T-helper 2 cell treated with Interferon-gamma antibody and Interleukin-4, amounts not matched to agents 5 μg/mL and 100 μg/mL, for 36 hours (primary cell): ENCODE results near the gene KIF27.
A peak's percentile ranks its signal among the peaks of the same experiment; 100 is the strongest.
"Not testable (repeated sequence)": the region's sequence is repeated elsewhere in the genome, so short reads cannot be mapped to it uniquely, and the experiment has no call there.

Experiments used
- DNase-seq: peaks from one replicate; pipeline ENCODE4 v3.0.0; 2021; ENCODE audit warnings: low spot score
- H3K27ac Mint-ChIP-seq: one replicate; pipeline ENCODE4 v1.8.0; 2021; ENCODE audit warnings: mild to moderate bottlenecking, mixed read lengths
- H3K27me3 Mint-ChIP-seq: one replicate; pipeline ENCODE4 v1.8.0; 2021; ENCODE audit warnings: low read depth, mixed read lengths
- H3K36me3 Mint-ChIP-seq: one replicate; pipeline ENCODE4 v1.8.0; 2021; ENCODE audit warnings: low read depth, mixed read lengths
- H3K4me1 Mint-ChIP-seq: one replicate; pipeline ENCODE4 v1.8.0; 2021; ENCODE audit warnings: low read depth, mixed read lengths
- H3K4me3 Mint-ChIP-seq: one replicate; pipeline ENCODE4 v1.8.0; 2022; ENCODE audit warnings: mild to moderate bottlenecking, moderate library complexity, mixed read lengths
- H3K9me3 Mint-ChIP-seq: one replicate; pipeline ENCODE4 v1.8.0; 2021; ENCODE audit warnings: mixed read lengths

The KIF27 gene

DNA sequence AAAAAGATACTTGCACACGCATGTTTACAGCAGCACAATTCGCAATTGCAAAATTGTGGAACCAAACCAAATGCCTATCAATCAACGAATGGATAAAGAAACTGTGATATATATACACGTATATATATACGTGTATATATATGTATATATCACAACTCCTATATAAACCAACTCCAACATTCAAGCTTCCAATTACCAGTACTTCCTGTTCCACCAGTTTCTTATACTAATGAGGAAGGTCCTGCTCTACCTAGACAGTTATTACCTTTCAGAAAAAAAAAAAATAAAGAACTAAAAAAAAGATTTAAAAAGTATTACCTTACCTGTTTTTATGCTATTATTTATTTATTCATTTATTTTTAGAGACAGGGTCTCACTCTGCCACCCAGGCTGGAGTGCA lies 20.6 kb downstream of the KIF27 start:
- H3K4me3 Mint-ChIP-seq, H3K27ac Mint-ChIP-seq, H3K9me3 Mint-ChIP-seq: not testable (repeated sequence)

DNA sequence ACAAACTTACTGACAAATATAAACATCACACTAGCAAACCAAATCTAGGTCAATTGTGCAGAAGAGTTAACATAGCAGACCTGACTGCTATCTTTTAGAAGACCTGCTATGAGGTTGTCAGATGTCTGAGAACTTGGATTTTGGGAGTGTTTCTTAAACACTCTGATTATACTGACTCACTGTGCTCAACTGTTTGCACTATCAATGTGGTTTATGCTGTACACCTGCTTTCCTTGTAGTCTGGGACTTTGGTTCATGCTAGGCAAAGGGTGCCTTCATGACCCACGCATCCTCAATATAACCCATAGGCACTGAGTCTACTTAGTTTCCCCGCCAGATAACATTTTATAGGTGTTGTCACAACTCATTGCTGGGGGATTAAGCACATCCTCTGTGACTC lies 26.9 kb downstream of the KIF27 start:
- H3K36me3 Mint-ChIP-seq, H3K27ac Mint-ChIP-seq, H3K9me3 Mint-ChIP-seq, DNase-seq, H3K4me3 Mint-ChIP-seq, H3K4me1 Mint-ChIP-seq, H3K27me3 Mint-ChIP-seq: not testable (repeated sequence)

More for the DNA sequence above, 20.6 kb downstream of the KIF27 start:
- not testable (repeated sequence) for H3K27me3 Mint-ChIP-seq, DNase-seq, H3K4me1 Mint-ChIP-seq, H3K36me3 Mint-ChIP-seq

DNA sequence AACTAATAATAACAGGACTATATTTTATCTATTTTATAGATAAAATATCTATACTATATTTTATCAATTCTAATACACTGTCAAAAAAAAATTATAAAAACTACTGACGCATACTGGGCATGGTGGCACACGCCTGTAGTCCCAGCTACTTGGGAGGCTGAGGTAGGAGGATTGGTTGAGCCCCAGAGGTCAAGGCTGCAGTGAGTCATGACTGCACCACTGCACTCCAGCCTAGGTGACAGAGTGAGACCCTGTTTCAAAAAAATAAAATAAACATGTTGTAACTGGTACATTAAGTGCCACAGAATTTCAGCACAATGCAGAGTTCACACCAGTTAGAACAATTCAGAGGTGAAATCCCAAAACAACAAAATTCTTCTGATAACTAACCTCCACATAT lies 34.7 kb downstream of the KIF27 start:
- not testable (repeated sequence) for H3K9me3 Mint-ChIP-seq, DNase-seq, H3K27ac Mint-ChIP-seq, H3K4me3 Mint-ChIP-seq, H3K27me3 Mint-ChIP-seq, H3K4me1 Mint-ChIP-seq, H3K36me3 Mint-ChIP-seq

DNA sequence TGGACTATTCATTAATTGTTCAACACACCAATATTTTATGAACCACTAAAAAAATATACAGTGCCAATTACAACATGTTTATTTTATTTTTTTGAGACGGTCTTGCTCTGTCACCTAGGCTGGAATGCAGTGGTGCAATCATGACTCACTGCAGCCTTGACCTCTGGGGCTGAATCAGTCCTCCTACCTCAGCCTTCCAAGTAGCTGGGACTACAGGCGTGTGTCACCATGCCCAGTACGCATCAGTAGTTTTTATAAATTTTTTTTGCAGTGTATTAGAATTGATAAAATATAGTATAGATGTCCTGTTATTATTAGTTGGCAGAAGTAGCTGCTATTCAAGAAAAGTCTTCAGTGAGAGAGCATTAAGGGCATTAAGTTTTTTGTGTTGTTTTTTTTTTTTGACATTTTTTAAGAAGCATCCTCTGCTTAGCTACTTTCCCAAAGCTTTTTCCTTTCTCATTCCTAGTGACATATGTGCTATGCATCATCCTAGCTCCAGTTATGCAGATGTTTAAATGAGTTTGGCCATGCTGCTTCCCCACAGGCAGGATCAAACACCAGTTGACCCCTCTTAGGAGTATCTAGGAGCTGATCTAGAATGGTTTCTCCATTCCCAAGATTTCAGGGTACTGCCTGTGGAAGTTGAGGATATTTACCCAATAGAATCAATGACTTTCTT lies 35.5 kb downstream of the KIF27 start:
- H3K27ac Mint-ChIP-seq, H3K27me3 Mint-ChIP-seq, H3K36me3 Mint-ChIP-seq, H3K4me3 Mint-ChIP-seq, DNase-seq, H3K9me3 Mint-ChIP-seq, H3K4me1 Mint-ChIP-seq: not testable (repeated sequence)

DNA sequence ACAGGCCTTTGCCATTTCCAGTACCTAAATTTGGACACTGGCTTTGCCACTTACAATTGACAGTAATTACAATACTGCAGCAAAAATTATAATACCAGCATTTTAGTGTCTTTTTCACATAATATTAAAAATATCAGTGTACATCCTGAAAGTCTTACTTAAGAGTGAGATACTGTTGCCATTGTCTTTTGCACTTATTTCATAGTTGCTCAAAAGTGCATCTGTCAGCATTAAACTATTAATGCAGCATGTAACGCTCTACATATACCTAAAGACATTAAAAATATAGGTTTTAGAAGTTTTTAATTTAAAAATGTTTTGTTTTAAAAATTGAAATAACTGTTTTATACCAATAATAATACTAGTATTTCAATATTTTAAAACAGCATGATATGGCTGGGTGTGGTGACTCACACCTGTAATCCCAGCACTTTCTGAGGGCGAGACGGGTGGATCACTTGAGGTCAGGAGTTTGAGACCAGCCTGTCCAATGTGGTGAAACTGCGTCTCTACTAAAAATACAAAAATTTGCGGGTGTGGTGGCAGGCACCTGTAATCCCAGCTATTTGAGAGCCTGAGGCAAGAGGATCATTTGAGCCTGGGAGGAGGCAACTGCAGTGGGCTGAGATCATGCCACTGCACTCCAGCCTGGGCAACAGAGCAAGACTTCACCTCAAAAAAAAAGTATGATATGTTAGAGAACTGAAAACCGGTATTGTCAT lies 39.4 kb downstream of the KIF27 start:
- H3K9me3 Mint-ChIP-seq, DNase-seq, H3K4me1 Mint-ChIP-seq, H3K27me3 Mint-ChIP-seq, H3K4me3 Mint-ChIP-seq, H3K36me3 Mint-ChIP-seq, H3K27ac Mint-ChIP-seq: not testable (repeated sequence)

DNA sequence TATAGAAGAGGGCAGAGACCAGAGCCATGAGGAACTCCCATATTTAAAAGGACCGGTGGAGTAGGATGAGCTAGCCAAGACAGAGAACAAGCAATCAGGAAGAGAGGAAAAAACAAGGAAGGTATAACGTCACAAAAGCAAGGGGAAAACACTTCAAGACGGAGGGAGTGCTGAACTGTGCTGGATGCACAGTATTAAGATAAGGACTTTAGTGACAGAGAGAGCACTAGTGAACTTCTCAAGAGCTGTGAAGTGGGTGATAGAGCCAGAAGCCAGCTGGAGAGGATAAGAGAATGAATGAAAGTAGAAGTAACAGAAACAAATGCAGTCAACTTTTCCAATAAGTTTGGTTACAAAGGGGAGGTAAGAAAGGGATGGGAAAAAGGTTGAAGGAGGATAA lies 45.7 kb downstream of the KIF27 start:
- H3K27me3 Mint-ChIP-seq, H3K9me3 Mint-ChIP-seq, H3K4me3 Mint-ChIP-seq, H3K4me1 Mint-ChIP-seq, DNase-seq, H3K36me3 Mint-ChIP-seq, H3K27ac Mint-ChIP-seq: not testable (repeated sequence)

DNA sequence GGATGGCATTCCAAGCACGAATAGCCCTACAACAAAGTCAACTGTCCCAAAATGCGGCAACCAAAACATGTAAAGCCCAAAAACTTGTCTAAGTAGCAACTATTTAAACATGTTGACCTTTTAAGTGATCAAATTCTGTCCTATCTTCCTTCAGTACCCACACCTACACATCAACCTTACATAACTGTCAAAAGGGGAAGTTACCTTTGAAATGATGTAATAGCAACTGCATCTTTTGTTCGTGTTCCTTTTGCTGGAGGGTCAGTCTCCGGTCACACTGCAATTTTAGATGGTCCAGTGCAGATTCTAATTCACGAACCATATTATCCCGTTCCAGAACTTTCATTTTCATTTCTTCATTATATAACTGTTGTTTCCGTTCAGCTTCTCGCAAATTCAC lies 71.3 kb downstream of the KIF27 start:
- not testable (repeated sequence) for H3K27ac Mint-ChIP-seq, H3K9me3 Mint-ChIP-seq, H3K27me3 Mint-ChIP-seq, H3K4me1 Mint-ChIP-seq, DNase-seq, H3K4me3 Mint-ChIP-seq, H3K36me3 Mint-ChIP-seq

DNA sequence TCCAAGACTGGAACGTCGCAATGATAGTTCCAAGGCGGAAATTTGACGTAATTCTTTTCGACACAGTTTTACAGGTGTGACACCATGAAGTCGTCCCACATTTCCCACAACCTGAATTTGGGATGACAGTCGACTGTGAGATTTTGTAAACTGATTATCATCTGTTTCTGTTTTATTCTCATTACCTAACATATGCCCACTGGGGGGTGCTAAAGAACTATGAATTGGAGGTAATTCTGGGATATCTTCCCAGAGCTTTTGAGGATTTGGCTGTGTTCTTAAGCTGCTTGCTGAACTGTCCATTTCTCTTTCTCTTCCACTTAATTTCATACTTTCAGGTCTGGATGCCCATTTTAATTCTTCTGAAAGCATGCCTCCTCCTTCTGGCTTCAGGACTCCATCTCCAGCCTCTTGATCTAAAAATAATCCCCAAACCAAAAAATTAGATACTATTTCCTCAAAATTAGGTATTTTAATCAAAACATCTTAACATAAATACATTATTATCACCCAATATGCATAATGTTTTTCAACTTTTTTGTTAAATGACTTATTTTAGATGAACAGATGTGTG lies 84.1 kb downstream of the KIF27 start:
- H3K27ac Mint-ChIP-seq, H3K36me3 Mint-ChIP-seq, H3K27me3 Mint-ChIP-seq, H3K4me1 Mint-ChIP-seq, H3K4me3 Mint-ChIP-seq, H3K9me3 Mint-ChIP-seq, DNase-seq: not testable (repeated sequence)

DNA sequence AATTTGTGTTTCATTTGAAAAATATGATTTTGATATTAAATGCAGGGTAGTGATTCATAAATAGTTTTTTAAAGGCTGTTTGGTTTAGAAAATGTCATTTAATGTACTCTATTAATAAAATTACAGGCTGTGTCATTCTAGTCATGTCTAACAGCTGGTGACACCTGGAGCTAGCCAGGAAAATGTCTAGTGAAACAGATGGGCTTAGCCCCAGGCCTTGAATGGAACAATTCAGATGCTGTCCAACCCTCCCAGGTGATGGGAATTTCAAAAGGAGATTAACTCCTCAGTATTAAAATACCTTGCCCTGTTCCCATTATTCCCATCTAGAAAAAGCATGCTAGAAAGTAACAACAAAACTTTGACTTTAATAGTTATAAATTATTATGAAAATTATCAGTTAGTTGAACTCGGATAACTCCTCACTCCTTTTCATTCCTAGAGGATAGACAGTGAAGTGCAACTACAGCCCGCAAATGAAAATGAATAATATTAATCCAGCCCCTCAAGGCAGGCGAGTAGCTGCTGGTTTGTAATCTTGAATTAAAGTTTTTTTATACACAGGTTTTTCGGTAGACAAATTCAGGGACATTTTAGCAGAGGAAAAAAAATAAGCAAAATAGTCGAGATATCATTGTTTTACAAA lies 90.7 kb downstream of the KIF27 start:
- not testable (repeated sequence) for H3K27ac Mint-ChIP-seq, H3K36me3 Mint-ChIP-seq, H3K4me1 Mint-ChIP-seq, H3K4me3 Mint-ChIP-seq, H3K9me3 Mint-ChIP-seq, DNase-seq
- H3K27me3 Mint-ChIP-seq, result peaks cover 13% of the 10 kb centered on the region

DNA sequence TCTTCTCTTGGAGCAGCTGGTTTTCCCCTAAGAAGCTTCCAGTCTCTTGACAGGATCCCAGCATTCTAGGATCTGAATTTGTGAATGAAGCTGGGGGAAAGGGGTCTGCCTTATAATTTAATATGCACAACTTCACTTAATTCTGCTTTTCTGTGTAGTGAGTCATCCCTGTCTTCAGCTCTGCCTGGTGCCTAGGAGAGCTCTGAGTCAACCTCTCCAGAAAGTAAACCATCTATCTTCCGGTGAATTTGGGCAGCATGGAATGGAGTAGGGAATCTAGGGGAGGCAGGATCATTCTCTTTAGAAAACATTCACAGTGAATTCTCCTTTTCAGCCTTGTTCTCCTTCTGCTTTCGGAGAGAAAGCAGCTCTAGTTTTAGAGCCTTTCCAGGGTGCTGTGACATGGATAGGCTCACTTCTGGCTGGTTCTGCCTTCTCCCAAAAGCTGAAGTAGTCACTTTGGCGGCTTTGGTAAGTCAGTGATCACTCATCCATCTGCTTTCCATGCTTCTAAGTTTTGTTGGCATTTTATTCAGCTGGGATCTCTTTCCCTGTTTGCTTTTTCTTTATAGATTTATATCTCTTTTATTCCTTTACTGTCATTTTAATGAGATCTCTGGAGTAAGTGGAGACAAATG lies 96.1 kb downstream of the KIF27 start:
- H3K4me3 Mint-ChIP-seq, H3K4me1 Mint-ChIP-seq, H3K36me3 Mint-ChIP-seq, DNase-seq, H3K27ac Mint-ChIP-seq, H3K9me3 Mint-ChIP-seq: not testable (repeated sequence)
- peaks cover 13% of the 10 kb centered on the region for H3K27me3 Mint-ChIP-seq

DNA sequence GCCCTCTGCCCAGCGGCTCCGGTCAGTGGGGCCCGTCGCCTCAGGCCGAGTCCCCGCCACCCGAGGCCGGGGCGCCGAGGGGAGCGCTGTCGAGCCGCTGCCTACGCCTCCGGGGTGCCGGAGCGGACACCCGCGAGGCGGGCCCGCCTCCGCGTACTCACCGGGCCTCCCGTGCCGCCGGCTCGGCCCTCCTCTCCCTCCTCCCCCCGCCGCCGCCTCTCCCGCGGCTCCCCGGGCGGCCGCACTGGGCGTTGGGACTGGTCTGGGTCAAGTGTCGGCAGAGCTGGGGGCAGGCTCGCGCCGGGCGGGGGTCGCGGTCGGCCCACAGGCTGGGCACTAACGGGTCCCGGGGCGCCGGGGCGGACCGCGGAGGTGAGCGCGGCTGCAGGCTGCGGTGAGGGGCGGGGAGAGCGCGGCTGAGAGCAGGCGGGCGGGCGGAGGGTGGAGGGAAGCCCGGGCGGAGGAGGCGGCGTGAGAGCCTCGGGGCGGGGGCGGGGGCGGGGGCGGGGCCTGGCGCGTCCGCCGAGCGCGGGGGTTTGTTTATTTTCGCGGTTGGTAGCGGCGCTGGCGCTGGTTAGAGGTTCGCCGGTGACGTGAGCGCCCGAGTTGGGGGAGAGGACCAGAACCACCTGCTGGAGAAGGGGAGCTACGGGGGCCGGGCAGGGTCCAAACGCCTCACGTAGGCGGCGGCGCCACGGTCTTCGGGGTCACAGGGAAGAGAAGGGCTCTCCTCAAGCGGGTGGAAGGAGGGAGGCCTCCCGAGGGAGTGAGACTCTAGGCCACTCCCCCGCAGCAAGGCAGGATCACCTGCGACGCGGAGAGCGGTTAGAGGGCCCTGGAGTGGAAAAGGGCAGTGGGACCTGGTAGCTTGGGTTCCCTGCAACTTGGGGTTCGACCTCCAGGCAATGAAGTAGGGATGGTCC lies 103.6 kb downstream of the KIF27 start, which contains the start of gene GKAP1:
Gene GKAP1, minus strand, starts transcription at position 414 of the 923 bp plus-strand sequence. CDS start 11,252 bp downstream, outside the sequence.
- H3K27me3 Mint-ChIP-seq, H3K9me3 Mint-ChIP-seq, H3K4me1 Mint-ChIP-seq, H3K36me3 Mint-ChIP-seq: not testable (repeated sequence)
- DNase-seq, result peak; percentile 70
- Mint-ChIP-seq H3K4me3 (peak within 1 kb of the TSS; percentile 86), H3K27ac (peak within 1 kb of the TSS; percentile 83)

DNA sequence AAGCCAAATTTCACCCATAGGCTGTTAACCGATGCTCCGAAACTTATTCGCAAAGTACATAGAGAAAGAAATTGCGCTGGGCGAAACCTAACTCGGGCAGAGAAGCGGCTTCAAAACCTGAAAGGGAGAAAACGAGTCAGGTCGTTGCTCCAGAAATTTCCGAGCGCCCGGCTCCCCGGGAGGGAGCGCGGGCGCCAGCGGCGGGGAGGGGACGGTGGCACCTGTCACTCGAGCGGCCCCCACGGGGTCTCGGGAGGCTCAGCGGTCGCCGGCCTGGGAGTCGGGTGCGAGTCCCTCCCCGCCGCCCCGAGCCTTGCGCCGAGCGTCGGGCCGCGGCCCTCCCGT lies 104.2 kb downstream of the KIF27 start:
- H3K4me1 Mint-ChIP-seq, H3K27me3 Mint-ChIP-seq, DNase-seq, H3K36me3 Mint-ChIP-seq, H3K9me3 Mint-ChIP-seq: not testable (repeated sequence)
- Mint-ChIP-seq H3K27ac (peak overlapping the region; percentile 77), H3K4me3 (peak overlapping the region; percentile 86)

DNA sequence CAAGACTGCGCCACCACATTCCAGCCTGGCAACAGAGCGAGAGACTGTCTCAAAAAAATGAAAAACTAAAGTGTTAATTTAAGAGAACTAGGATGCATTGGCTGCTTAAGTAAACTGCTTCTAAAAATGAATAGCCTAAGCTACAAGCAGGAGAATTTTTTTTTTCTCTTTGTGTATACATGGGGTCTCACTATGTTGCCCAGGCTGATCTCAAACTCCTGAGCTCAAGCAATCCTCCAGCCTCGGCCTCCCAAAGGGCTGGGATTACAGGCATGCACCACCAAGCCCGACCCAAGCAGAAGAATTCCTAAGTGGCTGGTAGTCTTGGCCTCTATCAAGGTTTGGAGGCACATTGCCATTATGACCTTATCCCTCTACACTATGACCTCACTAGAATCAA lies 106.1 kb downstream of the KIF27 start:
- not testable (repeated sequence) for H3K9me3 Mint-ChIP-seq, H3K4me1 Mint-ChIP-seq, H3K27me3 Mint-ChIP-seq, DNase-seq, H3K27ac Mint-ChIP-seq, H3K36me3 Mint-ChIP-seq
- peak overlapping the region; percentile 15 for H3K4me3 Mint-ChIP-seq
